Measurements from ENCODE around the gene SLK.

SLK gene

GRCh38 chr10:104056619-104057273 is 89.8 kb downstream of the SLK start:
- no peak for TF ChIP-seq CTCF (conservative IDR thresholded peaks at IDR 0.05; ENCODE audit: low read depth, low read length)
- no peak overlapping the region for H3K4me3 ChIP-seq (ENCODE audit: low read length)
- no peak for DNase-seq (ENCODE audit: low read depth)

- H3K4me3 ChIP-seq (ENCODE audit: low read length) = no peak overlapping the region
- no peak for TF ChIP-seq CTCF (conservative IDR thresholded peaks at IDR 0.05; ENCODE audit: low read depth, low read length)
- DNase-seq (ENCODE audit: low read depth) = no peak
Observed at GRCh38 chr10:104057717-104058116, 90.8 kb downstream of the SLK start.

GRCh38 chr10:104059364-104059763 is 92.4 kb downstream of the SLK start:
- no peak for TF ChIP-seq CTCF (conservative IDR thresholded peaks at IDR 0.05; ENCODE audit: low read depth, low read length)
- no peak overlapping the region for H3K4me3 ChIP-seq (ENCODE audit: low read length)
- DNase-seq (ENCODE audit: low read depth) = no peak

- DNase-seq (ENCODE audit: low read depth) = no peak
- TF ChIP-seq CTCF (conservative IDR thresholded peaks at IDR 0.05; ENCODE audit: low read depth, low read length) = no peak
- no peak overlapping the region for H3K4me3 ChIP-seq (ENCODE audit: low read length)
Observed at GRCh38 chr10:104061196-104061595, 94.3 kb downstream of the SLK start.

- no peak for TF ChIP-seq CTCF (conservative IDR thresholded peaks at IDR 0.05; ENCODE audit: low read depth, low read length)
- no peak for DNase-seq (ENCODE audit: low read depth)
- H3K4me3 ChIP-seq (ENCODE audit: low read length) = no peak overlapping the region
Observed at GRCh38 chr10:104065748-104066147, 98.8 kb downstream of the SLK start.

GRCh38 chr10:104066945-104067344 is 100.0 kb downstream of the SLK start:
- DNase-seq (ENCODE audit: low read depth) = no peak
- no peak for TF ChIP-seq CTCF (conservative IDR thresholded peaks at IDR 0.05; ENCODE audit: low read depth, low read length)

GRCh38 chr10:104067525-104067924 is 100.6 kb downstream of the SLK start:
- no peak for TF ChIP-seq CTCF (conservative IDR thresholded peaks at IDR 0.05; ENCODE audit: low read depth, low read length)
- no peak overlapping the region for H3K4me3 ChIP-seq (ENCODE audit: low read length)
- DNase-seq (ENCODE audit: low read depth) = no peak

More at GRCh38 chr10:104066945-104067344, 100.0 kb downstream of the SLK start:
- no peak overlapping the region for H3K4me3 ChIP-seq (ENCODE audit: low read length)
